ENCODE data around the gene RSPH1.

Gene RSPH1

GRCh38 chr21:42530167-42530518 is 34.1 kb upstream of the RSPH1 start:
- DNase-seq, result no peak

GRCh38 chr21:42527489-42528158 is 31.6 kb upstream of the RSPH1 start:
- DNase-seq, result no peak

- no peak for DNase-seq
Measured at GRCh38 chr21:42527127-42527488, 31.1 kb upstream of the RSPH1 start.

GRCh38 chr21:42526379-42526727 is 30.3 kb upstream of the RSPH1 start:
- no peak for DNase-seq

- DNase-seq, result no peak
Measured at GRCh38 chr21:42525676-42526378, 29.8 kb upstream of the RSPH1 start.

GRCh38 chr21:42525029-42525581 is 29.1 kb upstream of the RSPH1 start:
- DNase-seq, result no peak

GRCh38 chr21:42524341-42525028 is 28.5 kb upstream of the RSPH1 start:
- DNase-seq, result peak; percentile 68

GRCh38 chr21:42523941-42524340 is 27.9 kb upstream of the RSPH1 start:
- no peak for DNase-seq

GRCh38 chr21:42523211-42523610 is 27.2 kb upstream of the RSPH1 start:
- no peak for DNase-seq

- DNase-seq, result no peak
Measured at GRCh38 chr21:42522771-42523170, 26.7 kb upstream of the RSPH1 start.

- DNase-seq, result no peak
Measured at GRCh38 chr21:42522271-42522670, 26.2 kb upstream of the RSPH1 start.

- no peak for DNase-seq
Measured at GRCh38 chr21:42521805-42522204, 25.8 kb upstream of the RSPH1 start.

GRCh38 chr21:42521384-42521783 is 25.4 kb upstream of the RSPH1 start:
- DNase-seq, result no peak

GRCh38 chr21:42520628-42521253 is 24.7 kb upstream of the RSPH1 start:
- no peak for DNase-seq

GRCh38 chr21:42518626-42519025 is 22.6 kb upstream of the RSPH1 start:
- DNase-seq, result no peak

- no peak for DNase-seq
Measured at GRCh38 chr21:42518215-42518614, 22.2 kb upstream of the RSPH1 start.

GRCh38 chr21:42515708-42516502 is 19.9 kb upstream of the RSPH1 start:
- peak; percentile 22 for DNase-seq

GRCh38 chr21:42514883-42515228 is 18.8 kb upstream of the RSPH1 start:
- no peak for DNase-seq

- no peak for DNase-seq
Measured at GRCh38 chr21:42513985-42514882, 18.2 kb upstream of the RSPH1 start.

GRCh38 chr21:42513151-42513984 is 17.3 kb upstream of the RSPH1 start, which contains the start of gene SLC37A1:
Gene SLC37A1, plus strand, starts transcription at chr21:42513852. Its CDS starts 4,603 bp downstream, at chr21:42518455.
- DNase-seq, result no peak

All from NCI-H187 treated with DMSO at 0.1 percent for 48 hours (cell line).